Measurements from ENCODE around the gene MMP24OS. TPM values are rescaled to one million over a fixed set of nuclear protein-coding genes. Genes with fewer than 3 reads are reported as not detected.
A peak's percentile ranks its signal among the peaks of the same experiment; 100 is the strongest.

MMP24OS gene
- total RNA-seq, 3 donors from 2014 or later: 17.4 to 34.1 (median 32.9) TPM

GRCh38 chr20:35277127-35277526 is 795 bp downstream of the MMP24OS start:
- peaks cover 8% of the 10 kb centered on the region for H3K36me3 ChIP-seq
- H3K27me3 ChIP-seq: no peaks in the 10 kb centered on the region
- intact Hi-C loops (cut with DNase I; ENCODE audit: low total_unique reads): loop anchor here (10.0 kb wide), 1 partner anchor 132 kb away; the partner anchor contains the start of gene EDEM2
- TF ChIP-seq POLR2A (IDR thresholded peaks at IDR 0.05) (no peak), POLR2AphosphoS5 (IDR thresholded peaks at IDR 0.05) (no peak), CTCF (IDR thresholded peaks at IDR 0.05) (no peak)
- H3K27ac ChIP-seq: peak overlapping the region; percentile 98 to 100
- no peak for DNase-seq (ENCODE audit: low spot score in 2 of 2)
- H3K9me3 ChIP-seq: no peaks in the 10 kb centered on the region
- peak overlapping the region; percentile 79 to 88 (median 83) for H3K4me3 ChIP-seq
- peaks cover 0 to 6% of the 10 kb centered on the region in 2 donors for H3K4me1 ChIP-seq

DNA sequence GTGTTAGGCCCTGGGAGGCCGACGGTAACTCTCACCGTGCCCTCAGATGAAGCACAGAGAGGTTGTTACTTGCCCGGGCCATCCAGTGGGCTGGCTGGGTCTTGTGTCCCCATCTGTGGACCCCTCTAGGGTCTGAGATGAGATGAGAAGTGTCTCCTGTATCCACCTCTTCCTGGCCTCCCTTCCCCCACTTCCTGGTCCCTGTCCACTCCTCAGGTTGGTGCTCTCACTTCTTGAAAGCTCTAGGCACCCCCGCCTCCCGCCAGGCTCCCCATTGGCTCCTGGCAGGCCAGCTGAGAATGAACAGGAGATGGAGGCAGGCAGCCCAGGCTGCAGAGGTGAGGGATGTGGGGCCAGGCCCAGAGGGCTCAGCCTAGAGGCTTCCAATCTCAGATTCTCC is 1.5 kb downstream of the MMP24OS start:
- peaks cover 8% of the 10 kb centered on the region for H3K36me3 ChIP-seq
- DNase-seq (ENCODE audit: low spot score in 2 of 2): no peak
- TF ChIP-seq POLR2AphosphoS5 (IDR thresholded peaks at IDR 0.05): no peak
- H3K9me3 ChIP-seq: no peaks in the 10 kb centered on the region
- H3K27me3 ChIP-seq: no peaks in the 10 kb centered on the region
- peak overlapping the region; percentile 79 to 88 (median 83) for H3K4me3 ChIP-seq
- intact Hi-C loops (cut with DNase I; ENCODE audit: low total_unique reads): loop anchor here (10.0 kb wide), 1 partner anchor 132 kb away; the partner anchor contains the start of gene EDEM2
- peak overlapping the region; percentile 98 to 100 for H3K27ac ChIP-seq
- H3K4me1 ChIP-seq: peaks cover 0 to 6% of the 10 kb centered on the region in 2 donors

DNA sequence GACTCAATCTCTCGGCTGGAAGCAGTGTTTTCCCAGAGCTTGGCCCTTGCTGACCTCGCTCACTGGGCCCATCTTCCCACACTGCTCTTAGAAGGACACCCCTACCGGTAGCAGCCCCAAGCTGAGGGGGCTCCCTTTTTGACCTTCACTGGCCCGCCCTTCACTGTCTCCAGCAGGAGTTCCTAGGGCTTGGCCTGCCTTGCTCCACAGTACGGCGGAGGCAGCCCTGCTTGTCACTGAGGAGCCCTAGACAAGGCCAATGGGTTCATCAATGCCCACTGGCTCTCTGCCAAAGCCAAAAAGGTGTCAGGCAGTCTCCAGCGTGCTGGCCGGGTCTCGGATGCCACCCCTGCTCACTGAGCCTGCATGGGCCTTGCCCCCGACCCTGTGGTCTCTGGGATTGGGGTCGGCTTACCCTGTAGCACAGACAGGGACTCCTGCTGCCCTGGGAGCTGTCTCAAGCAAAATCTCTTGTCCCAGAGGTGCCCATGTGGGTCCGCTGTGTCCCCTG is 2.1 kb downstream of the MMP24OS start:
- no peak for DNase-seq (ENCODE audit: low spot score in 2 of 2)
- H3K27ac ChIP-seq: peak overlapping the region in 1 of 2 donors; percentile 9
- peaks cover 0 to 6% of the 10 kb centered on the region in 2 donors for H3K4me1 ChIP-seq
- H3K36me3 ChIP-seq: peaks cover 8% of the 10 kb centered on the region
- no peak for TF ChIP-seq POLR2A (IDR thresholded peaks at IDR 0.05)
- TF ChIP-seq CTCF (IDR thresholded peaks at IDR 0.05): no peak
- no peak overlapping the region for H3K4me3 ChIP-seq
- intact Hi-C loops (cut with DNase I; ENCODE audit: low total_unique reads): loop anchor here (10.0 kb wide), 1 partner anchor 131 kb away; the partner anchor contains the start of gene EDEM2
- no peaks in the 10 kb centered on the region for H3K9me3 ChIP-seq
- H3K27me3 ChIP-seq: no peaks in the 10 kb centered on the region

- Histone ChIP-seq H3K27ac (peak overlapping the region in 1 of 2 donors; percentile 10), H3K4me3 (no peak overlapping the region), H3K27me3 (no peaks in the 10 kb centered on the region), H3K4me1 (peaks cover 0 to 6% of the 10 kb centered on the region in 2 donors), H3K36me3 (peaks cover 5% of the 10 kb centered on the region), H3K9me3 (no peaks in the 10 kb centered on the region)
- intact Hi-C loops (cut with DNase I; ENCODE audit: low total_unique reads): loop anchor here (10.0 kb wide), 1 partner anchor 130 kb away; the partner anchor contains the start of gene EDEM2
- DNase-seq (ENCODE audit: low spot score in 2 of 2): no peak
- TF ChIP-seq CTCF (IDR thresholded peaks at IDR 0.05): no peak
- TF ChIP-seq POLR2AphosphoS5 (IDR thresholded peaks at IDR 0.05): no peak
- TF ChIP-seq POLR2A (IDR thresholded peaks at IDR 0.05): no peak
Observed at GRCh38 chr20:35274172-35275092, 3.5 kb downstream of the MMP24OS start.

- no peak for DNase-seq (ENCODE audit: low spot score in 2 of 2)
- Histone ChIP-seq H3K4me1 (peaks cover 0 to 6% of the 10 kb centered on the region in 2 donors), H3K9me3 (no peaks in the 10 kb centered on the region), H3K4me3 (no peak overlapping the region), H3K36me3 (no peaks in the 10 kb centered on the region), H3K27me3 (no peaks in the 10 kb centered on the region), H3K27ac (no peak overlapping the region)
- intact Hi-C loops (cut with DNase I; ENCODE audit: low total_unique reads): loop anchor here (10.0 kb wide), 1 partner anchor 129 kb away; the partner anchor contains the start of gene EDEM2
- TF ChIP-seq POLR2A (IDR thresholded peaks at IDR 0.05): no peak
Observed at GRCh38 chr20:35273449-35274171, 4.3 kb downstream of the MMP24OS start.

All from breast epithelium (tissue), 4 donors.